GM18909 (cell line): ENCODE data around the gene JAKMIP2.

Source experiments
- ATAC-seq: cut with Tn5 transposase; IDR thresholded peaks from one replicate; pipeline ENCODE4 v1.9.1; 2021; ENCODE audit warnings: mild to moderate bottlenecking; ENCODE audit not compliant: unreplicated experiment, poor library complexity

Gene JAKMIP2

DNA sequence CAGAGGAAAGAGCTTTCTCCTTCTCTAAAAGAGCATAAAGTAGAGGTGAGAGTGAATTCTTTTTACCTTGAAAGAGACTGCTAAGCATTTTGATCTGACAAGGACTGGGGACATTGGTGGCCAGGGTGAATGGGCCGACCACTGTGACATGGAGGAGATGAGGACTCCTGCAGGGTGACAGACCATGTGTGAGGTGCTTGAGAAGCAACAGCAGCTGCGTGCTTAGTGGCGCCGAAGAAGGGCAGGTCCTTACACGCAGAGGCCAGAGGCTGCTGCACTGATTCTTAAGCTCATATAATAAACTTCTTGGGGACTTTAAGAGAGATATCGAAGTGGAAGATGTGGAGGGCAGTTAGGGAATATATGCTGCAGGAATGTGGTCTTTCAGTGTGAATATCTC, 8.7 kb upstream of the JAKMIP2 start:
- no peak for ATAC-seq

DNA sequence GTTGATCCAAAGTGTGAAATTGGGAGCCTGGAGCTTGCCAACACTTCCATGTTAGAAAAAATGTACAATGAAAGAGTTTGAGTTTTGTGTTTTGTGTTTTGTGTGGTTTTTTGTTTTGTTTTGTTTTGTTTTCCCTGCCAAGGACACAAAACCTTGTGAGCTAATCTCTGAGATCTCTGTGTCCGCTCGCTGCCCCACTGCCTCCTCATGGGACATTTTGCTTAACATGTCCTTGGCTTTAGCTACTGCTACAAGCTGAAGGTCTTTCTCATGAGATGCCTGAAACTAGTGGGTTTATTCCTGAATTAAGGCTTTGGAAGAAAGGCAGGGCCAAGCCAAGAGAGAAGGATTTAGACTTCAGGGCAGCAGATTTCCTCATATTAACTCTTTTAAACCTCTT, 7.3 kb upstream of the JAKMIP2 start:
- ATAC-seq: no peak

GRCh38 chr5:147788023-147788422, 5.5 kb upstream of the JAKMIP2 start:
- no peak for ATAC-seq

DNA sequence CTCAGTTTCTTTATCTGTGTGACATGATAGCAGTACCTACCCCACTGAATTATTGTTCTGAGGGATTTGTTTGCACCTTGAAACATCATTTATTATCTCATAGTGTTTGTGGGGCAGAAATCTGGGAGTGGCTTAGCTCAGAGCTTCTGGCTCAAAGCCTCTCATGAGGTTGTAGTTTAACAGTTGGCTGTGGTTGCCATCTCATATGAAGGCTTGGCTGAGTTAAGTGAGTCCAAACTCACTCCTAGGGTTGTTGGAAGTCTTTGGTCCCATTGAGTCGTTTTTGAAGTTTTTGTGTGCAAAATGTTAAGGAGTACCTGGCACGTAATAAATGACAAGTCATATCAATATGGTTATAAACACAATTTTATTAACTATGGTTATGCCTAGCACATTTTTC, 3.6 kb upstream of the JAKMIP2 start:
- ATAC-seq: no peak

GRCh38 chr5:147784146-147784987, 1.8 kb upstream of the JAKMIP2 start:
- ATAC-seq: no peak

DNA sequence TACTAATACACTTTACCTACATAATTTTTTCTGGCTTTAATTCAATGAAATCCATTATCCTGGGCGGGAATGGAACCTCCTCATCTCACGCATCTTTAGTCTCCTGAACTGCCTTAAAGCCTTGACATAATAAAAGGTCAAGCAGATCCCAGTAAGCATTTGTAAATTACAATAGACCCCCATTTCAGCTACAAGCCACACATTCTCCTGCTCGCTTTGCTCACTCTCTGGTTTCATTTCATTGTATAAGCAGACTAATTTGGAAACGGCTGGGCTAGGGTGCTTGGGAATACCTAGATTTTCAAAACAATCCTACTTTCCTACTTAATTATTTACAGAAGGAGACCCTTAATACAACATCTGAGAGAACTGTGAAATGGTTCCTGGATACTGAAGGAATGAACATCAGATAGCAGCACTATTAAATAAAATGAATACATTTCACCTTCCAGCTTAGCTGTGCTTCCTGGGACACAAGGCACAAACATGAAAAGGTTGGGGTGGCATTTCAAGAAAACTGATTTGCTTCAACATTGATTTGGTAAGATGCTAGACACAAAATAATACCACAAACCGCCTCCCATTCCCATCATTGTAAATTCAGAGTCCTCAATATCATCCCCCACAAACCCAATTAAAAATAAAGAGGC, 1.5 kb downstream of the JAKMIP2 start:
- no peak for ATAC-seq

DNA sequence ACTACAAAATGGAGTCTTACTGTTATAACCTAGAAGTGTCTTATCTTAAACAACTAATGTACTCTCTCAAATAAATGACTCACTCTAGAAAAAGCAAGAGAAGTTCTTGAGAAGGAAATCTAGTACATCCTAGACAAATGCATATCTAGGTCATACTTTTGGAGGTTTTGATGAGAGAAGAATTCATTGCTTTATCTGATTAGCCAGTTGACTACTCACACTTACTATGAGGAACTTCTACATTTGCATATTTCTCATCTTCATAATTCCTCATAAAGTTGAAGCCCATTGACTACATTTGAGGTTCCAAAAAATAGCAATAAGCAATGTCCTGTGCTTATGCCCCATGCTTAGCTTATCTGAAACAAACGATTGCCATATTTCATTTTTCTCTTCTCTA, 2.8 kb downstream of the JAKMIP2 start:
- no peak for ATAC-seq

DNA sequence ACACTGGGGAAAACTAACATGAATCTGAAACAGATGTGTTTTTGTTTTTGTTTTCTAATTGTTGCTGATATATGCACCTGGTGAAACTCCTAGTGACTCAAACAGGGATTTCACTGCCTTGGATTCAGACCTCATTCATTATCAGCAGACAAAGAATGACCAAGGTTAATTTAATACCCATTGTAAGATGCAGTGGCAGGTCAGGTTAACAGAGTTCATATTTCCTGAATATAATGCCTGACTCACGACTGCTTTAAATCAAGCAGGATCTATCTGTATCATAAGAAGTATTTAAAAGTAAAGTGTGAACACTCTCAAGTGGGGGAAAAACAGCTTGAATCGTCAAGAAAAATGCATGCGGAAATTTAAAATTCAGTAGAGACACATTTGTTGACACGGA, 5.5 kb downstream of the JAKMIP2 start:
- ATAC-seq: no peak

- no peak for ATAC-seq
Measured at GRCh38 chr5:147773587-147773986, 8.9 kb downstream of the JAKMIP2 start.

GRCh38 chr5:147773139-147773538, 9.4 kb downstream of the JAKMIP2 start:
- no peak for ATAC-seq

- no peak for ATAC-seq
Measured at GRCh38 chr5:147767048-147767447, 15.5 kb downstream of the JAKMIP2 start.

- no peak for ATAC-seq
Measured at GRCh38 chr5:147763791-147764525, 18.6 kb downstream of the JAKMIP2 start.

DNA sequence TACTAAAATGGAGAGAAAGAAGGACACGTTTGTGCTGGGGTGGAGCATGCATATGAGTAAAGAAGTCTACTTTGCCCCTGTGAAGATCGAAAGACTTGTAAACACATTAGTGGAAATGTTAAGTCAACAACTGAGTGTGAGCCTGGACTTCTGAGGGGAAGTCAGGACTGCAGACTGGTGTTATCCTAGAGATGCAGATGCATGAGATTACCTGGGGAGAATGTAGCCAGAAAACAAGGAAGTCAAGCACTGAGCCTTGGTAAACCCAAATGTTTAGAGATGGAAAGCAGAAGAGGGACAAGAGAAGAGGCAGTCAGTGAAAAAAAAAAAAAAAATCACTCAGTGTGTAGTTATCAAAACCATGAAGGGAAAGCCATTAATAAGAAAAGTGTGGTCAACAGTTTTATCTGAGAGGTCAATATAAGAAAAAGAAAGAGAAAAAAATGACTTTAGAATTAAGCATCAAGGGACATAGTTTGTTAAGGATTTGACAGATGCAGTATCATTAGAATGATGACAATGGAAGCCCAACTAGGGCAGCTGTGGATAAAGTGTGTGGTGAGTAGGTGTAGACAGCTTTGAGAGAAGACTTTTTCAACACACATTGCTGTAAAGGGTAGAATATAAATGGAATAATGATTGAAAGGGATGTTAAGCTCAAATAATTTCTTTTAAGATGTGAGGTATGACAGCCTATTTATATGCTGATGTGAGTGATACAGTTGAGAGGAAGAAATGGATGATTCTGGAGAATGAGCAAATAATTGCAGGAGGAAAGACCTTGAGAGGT, 22.2 kb downstream of the JAKMIP2 start:
- ATAC-seq: no peak

GRCh38 chr5:147759441-147759840, 23.1 kb downstream of the JAKMIP2 start:
- ATAC-seq: no peak

GRCh38 chr5:147756566-147756965, 26.0 kb downstream of the JAKMIP2 start:
- no peak for ATAC-seq

- ATAC-seq: no peak
Measured at GRCh38 chr5:147754372-147755122, 28.0 kb downstream of the JAKMIP2 start.

DNA sequence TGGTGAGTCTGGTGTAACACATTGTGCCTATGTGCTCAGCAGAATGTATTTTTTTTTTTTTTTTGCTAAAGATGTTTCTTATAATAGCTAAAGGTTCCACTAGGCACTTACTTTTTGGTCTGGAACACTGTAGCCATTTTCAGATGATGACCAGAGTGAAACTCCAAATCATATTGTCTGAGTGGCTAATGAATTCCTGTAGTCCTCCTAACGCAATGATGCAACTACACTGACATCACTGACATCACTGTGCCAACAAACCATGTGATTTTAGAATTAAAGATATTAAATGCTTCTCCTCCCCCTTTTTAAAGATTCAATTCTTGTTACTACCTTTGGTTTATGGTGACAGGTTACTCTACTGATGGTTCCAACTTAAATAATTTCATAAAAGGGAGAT, 28.8 kb downstream of the JAKMIP2 start:
- no peak for ATAC-seq

DNA sequence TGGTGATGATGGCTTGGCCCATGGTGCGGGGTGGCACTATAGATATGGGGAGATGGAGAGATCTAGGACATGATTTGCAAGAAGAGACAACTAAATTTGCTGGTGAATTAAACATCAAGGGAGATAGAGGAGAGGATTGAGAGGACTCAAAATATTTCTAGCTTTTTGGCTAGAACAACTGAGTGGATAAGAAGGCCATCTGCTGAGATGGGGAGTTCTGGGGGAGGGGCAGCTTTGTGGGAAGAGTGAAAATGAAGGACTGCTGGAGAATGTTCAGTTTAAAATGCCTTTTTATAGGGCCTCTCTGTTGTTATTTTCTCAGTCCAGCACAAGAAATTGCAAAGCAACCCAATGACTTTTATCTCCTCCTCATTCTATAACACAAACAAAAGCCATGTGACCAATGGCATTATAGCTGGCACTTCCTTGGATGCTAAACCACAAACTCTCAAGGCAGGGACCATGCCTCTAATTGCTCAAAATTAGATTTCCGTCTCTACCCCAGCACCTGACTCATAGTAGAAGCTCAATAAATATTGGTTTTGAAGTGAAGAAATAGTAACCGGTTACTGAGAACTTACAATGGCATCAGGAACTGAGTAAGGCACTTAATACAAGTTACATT, 29.8 kb downstream of the JAKMIP2 start:
- ATAC-seq: no peak

DNA sequence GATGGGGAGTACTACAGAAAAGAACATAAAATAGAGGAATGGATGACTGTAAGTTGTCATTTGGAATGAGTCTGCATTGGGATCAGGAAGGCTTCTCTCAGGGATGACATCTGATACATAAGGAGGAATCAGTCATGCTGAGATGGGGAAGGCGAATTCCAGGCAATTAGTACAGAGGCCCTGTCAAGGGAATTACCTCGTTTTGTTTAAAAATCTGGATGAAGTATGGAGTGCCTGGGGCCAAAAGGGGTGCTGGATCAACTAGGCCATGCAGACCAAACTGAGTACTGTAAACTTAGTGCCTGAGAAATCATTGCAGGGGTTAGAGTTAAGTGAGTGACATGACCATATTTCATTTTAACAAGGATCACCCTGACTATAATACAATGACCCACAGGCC, 30.5 kb downstream of the JAKMIP2 start:
- ATAC-seq: no peak
